Measurements from ENCODE around the gene DIAPH3.

GRCh38 chr13:60001889-60002288 lies 161.8 kb downstream of the DIAPH3 start:
- TF ChIP-seq EZH2 (IDR thresholded peaks at IDR 0.05; ENCODE audit: borderline replicate concordance, low read depth, low read length, poor library complexity, severe bottlenecking) (no peak), CTCF (conservative IDR thresholded peaks at IDR 0.05; ENCODE audit: low read depth, low read length) (no peak)

Data from A673 (cell line).